ENCODE measurements around the gene TEAD1.

- TF ChIP-seq CTCF (IDR thresholded peaks at IDR 0.05 in 4 of 5, conservative IDR thresholded peaks at IDR 0.05 in 1 of 5) (no peak), POLR2A (IDR thresholded peaks at IDR 0.05) (no peak)
These were observed 174.2 kb downstream of the TEAD1 start for GRCh38 chr11:12848413-12848812.

Data from gastrocnemius medialis (tissue), 4 donors.